Stimulated activated CD8-positive, alpha-beta memory T cell treated with anti-CD3 and anti-CD28 coated beads, Interleukin-4, amount 100 ng/mL, for 48 hours (primary cell): Measurements from ENCODE around the gene CNKSR1.

Source experiments
- DNase-seq: peaks from one replicate; pipeline ENCODE4 v3.0.0-alpha.2; 2020

CNKSR1 gene, protein sequence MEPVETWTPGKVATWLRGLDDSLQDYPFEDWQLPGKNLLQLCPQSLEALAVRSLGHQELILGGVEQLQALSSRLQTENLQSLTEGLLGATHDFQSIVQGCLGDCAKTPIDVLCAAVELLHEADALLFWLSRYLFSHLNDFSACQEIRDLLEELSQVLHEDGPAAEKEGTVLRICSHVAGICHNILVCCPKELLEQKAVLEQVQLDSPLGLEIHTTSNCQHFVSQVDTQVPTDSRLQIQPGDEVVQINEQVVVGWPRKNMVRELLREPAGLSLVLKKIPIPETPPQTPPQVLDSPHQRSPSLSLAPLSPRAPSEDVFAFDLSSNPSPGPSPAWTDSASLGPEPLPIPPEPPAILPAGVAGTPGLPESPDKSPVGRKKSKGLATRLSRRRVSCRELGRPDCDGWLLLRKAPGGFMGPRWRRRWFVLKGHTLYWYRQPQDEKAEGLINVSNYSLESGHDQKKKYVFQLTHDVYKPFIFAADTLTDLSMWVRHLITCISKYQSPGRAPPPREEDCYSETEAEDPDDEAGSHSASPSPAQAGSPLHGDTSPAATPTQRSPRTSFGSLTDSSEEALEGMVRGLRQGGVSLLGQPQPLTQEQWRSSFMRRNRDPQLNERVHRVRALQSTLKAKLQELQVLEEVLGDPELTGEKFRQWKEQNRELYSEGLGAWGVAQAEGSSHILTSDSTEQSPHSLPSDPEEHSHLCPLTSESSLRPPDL

DNA sequence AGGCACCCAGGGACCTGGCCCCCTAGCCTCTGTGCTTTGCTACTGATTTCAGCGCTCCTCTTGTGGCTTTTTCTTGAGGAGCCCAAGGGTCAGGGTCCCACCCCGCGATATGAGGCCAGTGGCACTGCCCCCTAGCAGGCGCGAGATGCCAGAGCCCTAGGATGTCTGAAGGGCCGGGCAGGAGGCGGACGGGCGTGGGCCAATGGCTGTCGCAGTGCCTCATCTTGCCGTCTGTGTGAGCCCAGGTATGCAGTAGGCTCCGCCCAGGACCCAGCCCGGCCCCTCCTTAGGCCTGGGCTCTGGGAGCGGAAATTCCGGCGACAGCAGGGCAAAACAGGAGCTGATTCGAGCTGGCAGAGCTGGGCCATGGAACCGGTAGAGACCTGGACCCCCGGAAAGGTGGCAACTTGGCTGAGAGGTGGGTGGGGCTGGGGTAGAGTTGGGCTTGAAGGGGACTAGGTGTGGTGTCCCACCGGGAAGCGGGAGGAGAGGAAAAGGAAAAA, at the start of gene CNKSR1:
CNKSR1 (plus strand) TSS at position 310 of the 503 bp plus-strand sequence; CDS start at position 367, 57 bp downstream.
- no peak for DNase-seq

DNA sequence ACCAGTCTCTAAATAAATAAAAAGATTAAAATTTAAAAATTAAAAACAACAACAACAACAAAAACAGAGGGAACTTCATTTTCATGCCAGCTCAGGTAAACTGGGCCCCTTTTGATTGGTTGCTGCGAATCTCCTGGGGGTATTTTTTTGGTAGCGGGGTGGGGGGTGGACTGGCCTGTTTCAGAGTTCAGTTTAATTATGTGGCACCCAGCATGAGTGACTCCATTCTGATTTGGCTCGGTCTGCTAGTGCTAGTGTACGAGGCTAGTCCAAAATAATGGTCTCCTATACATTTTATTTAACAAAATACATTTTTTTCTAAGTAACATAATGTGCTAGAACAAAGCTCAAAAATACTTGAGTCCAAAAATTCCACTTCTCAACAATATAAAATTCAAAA, 47.5 kb upstream of the CNKSR1 start:
- no peak for DNase-seq

DNA sequence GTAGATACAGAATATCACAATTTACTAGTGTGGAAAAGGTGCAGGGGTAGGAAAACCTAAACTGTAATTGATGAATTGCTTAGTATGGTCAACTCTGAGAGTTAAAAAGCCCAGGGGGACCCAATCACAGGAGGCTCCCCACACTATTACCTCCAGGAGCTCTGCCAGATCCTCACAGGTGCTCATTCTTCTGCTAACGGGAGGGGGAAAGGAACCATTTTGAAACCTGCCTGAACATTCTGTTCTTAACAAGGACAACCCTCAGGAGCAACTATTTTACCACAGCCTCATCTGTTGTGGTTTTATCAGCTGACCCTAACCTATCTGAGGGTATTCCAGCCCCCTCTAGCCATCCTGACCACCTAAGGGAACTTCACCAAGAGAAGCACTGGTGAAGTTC, 46.6 kb upstream of the CNKSR1 start:
- DNase-seq: no peak

DNA sequence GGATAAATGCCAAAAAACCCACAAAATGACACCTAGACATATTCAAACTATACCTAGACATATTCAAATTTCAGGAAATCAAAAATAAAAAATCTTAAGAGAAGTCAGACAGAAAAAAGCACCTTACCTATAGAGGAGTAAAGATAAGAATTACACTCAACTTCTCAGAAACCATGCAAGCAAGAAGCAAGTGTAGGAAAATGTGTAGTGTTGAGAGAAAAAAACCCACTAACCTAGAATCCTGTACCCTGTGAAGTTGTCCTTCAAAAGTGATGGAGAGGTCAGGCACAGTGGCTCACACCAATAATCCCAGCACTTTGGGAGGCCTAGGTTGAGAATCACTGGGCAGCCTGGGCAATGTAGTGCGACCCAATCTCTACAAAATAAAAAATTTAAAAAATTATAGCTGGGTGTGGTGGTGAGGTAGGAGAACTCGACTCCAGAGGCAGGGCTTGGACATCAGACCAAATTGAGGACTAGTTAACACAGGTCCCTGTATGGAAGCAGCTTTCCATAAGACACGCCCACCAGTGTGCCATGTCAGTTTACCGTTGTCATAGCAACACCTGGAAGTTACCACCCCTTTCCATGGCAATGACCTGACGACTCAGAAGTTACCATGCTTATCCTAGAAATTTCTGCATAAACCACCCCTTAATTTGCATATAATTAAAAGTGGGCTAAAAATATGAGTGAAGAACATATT, 45.0 kb upstream of the CNKSR1 start:
- no peak for DNase-seq

DNA sequence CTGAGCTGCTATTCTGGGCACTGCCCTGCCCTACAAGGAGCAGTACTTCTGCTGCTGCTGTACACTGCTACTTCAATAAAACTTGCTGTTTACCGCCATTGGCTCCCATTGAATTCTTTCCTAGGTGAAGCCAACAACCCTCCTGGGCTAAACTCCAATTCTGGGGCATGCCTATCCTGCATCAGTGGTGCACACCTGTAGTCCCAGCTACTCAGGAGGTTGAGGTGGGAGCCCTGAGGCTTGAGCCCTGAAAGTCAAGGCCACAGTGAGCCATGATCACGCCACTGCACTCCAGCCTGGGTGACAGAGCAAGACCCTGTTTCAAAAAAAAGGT, 44.5 kb upstream of the CNKSR1 start:
- no peak for DNase-seq

DNA sequence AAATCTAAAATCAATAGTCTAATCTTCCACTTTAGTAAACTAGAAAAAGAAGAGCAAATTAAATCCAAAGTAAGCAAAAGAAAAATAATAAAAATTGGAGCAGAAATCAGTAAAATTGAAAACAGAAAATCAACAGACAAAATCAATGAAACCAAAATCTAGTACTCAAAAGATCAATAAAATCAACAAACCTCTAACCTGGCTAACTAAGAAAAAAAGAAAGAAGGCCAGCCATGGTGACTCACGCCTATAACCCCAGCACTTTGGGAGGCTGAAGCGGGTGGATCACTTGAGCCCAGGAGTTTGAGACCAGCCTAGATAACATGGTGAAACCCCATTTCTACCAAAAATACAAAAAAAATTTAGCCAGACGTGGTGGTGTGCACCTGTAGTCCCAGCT, 42.8 kb upstream of the CNKSR1 start:
- no peak for DNase-seq

DNA sequence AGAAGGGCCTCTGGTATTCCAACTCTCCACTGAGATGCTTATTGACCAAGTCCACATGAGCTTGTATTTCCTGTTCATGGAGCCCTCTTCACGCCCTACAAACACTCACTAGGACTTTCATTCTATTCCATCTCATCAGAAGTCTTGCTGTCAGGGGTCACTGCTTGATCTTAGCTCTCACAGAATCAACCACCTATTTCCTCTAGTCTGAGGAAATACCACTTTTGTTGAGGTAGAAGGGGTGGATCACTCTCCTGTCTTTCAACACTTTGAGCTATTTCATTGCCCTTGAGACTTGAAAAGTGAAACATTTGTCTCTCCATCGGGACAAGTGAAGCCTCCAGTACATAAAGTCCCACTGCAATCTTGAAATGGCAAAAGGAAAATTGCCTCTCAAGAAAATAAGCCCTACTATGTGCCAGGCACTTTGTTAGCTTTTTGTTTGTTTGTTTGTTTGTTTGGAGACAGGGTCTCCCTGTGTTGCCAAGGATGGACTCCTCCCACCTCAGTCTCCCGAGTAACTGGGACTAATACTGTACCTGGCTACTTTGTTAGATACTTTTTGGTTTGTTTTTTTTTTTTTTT, 38.2 kb upstream of the CNKSR1 start:
- DNase-seq: no peak

DNA sequence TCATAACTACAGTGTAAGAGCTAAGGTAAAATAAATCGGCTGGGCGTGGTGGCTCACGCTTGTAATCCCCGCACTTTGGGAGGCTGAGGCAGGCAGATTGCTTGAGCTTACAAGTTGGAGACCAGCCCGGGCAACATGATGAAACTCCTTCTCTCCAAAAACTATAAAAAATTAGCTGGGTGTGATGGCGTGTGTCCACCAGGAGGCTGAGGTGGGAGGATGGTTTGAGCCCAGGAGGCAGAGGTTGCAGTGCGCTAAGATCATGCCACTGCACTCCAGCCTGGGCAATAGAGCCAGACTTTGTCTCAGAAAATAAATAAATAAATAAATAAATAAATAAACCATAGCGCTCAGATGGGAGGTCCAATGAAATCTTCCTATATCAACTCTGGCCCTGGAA, 35.1 kb upstream of the CNKSR1 start:
- DNase-seq: no peak

DNA sequence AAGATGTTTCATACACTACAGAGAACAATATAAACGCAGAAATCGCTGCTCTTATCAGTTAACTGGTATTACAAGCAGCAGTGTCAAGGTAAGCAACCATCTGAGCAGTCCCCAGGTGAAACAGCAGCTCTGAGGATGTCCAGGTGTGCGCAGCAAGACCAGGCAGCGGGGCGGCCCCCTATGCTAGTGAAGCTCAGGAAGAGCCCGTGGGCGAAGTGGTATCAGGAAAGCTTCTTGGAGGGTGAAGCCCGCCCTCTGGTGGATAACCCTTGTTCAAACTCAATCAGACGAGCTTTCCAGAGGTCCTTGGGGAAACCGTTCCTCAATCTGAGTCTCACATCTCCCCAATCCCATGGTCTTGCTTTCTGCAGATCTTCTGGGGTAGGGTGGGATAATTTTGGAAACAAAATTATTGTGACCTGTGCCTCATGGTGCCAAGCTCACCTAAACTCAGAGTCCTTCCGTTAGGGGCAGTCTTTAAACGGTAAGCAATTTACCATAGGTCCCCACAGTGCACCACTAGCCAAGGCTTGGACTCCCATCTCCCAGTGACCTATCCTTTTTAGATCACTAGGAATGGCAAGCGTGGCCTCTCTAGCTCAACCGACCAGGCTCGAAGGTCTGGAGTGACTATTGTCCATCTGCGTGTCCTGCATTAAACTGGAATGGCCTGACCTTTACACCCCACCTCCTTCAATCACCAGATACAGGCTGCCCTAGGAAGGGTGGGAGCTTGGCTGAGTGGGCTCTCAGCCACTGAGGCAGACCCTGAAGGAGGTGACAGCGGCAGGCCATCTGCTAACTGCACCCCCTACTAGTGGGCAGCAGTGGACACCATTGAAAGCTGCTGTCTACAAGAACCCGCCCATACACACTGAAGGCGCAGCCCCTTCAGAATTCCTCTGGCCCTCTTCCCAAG, 32.0 kb upstream of the CNKSR1 start:
- peak; percentile 81 for DNase-seq

DNA sequence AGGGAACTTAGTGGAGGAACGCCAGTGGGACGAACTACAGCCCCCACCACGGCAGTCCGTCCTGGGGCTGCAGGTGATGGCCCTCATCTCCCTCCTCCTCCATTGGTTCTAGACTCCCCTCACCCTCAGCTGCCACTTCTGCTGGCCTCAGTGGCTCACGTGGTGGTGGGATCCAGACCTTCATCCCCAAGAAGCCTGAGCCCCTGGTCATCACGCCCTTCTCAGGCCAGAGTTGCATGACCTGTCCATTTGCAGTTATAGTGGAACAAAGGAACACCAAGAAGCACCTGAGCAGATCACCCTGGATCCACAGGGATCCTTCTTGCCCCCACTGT, 31.4 kb upstream of the CNKSR1 start:
- no peak for DNase-seq

DNA sequence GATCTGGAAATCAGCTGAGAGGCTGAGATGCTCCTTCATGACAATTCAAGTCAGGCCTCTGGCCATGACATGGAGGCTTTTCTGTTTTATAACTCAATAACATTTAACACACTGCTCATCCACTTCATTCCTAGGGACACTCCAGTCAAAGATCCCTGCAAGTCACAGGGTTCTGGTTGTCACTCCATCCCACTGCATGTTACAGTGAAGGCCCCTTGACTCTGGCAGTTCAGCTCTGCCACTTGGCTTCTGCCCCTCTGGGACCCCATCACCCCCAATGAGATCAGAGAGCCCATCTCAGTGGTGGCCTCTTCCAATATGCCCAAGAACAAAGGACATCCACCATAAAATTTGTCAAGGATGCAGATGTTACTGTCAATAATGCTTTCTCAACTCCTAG, 28.4 kb upstream of the CNKSR1 start:
- DNase-seq: peak; percentile 11

DNA sequence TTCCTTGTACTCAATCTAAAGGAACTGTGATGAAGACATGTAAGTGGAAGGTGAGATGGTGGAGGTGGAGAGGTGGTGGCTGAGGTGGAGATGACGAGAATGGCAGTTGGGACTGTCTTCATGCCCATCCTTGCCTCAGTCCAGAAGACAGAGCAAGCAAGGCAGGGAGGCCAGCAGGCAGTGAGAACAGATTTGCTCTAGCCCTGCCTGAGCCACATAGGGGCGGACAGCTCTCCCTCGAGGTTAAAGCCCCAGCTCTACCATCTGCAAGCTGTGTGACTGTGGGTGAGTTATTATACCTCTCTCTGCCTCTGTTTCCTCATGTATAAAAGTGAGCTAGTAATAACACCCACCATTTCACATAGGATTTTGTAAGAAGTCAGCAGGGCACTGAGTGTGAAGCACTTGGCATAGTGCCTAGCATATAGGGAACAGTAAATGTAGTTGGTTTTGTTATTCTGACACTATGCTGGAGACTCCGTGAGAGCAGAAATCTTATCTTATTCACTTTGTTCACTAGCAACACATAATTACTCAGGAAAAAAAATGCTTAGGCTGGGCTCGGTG, 23.2 kb upstream of the CNKSR1 start:
- no peak for DNase-seq

DNA sequence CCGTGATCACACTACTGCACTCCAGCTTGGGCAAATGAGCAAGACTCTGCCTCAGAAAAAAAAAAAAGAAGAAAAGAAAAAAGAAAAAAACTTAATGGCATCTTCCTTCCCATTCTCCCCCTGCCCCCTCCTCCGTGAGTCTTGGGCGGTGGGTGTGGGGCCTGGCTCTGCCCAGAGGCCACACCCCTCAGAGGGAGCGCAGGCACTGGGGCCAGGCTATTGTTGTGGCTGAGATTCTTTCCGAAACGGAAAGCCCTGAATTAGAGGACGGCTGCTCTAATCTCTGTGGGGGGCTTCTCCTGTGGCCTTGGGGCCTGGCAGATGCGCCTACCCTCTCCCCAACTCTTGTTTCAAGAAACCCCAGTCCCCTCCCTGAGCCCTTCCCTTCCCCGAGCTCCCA, 22.5 kb upstream of the CNKSR1 start:
- DNase-seq: no peak

DNA sequence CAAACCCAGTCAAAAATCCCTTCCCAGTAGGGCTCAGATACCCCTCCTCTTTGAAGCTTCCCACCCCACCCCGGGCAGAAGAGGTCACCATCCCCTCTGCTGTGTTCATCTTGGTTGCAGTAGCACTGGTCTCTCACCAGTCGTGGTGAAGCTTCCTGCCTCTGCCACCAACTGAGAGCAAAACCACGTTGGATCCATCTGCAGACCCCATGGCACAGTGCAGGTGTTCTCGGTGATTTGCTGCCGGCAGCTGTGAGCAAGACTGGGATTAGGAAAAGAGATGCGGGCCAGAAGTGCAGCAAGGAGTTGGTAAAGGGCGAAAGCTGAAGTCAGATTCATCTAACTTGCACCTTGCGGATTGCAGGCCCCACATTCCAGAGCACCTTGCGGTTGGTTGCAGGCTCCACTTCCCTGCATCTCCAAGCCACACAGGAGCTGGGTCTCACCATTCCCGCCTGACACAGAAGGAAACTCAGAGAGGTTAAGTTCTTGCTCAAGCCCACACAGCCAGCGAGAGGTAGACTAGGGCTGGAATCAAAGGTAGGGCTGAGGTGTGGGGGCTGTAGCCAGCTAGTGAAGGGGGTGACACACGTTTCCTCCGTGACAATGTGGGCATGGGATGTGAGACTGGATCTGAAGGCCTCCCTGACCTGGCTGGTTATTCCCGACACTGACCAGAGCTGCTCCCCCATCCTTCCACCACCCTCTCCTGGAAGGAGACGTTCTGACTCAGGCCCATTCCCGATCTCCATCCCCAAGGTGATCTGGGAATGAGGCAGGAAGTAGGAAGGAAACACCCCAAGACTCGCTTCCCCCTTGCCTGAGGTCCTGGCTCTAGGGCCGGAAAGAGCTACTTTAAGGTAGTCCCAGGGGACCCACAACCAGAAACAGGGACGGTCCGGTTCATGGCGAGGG, 21.7 kb upstream of the CNKSR1 start:
- DNase-seq: no peak

DNA sequence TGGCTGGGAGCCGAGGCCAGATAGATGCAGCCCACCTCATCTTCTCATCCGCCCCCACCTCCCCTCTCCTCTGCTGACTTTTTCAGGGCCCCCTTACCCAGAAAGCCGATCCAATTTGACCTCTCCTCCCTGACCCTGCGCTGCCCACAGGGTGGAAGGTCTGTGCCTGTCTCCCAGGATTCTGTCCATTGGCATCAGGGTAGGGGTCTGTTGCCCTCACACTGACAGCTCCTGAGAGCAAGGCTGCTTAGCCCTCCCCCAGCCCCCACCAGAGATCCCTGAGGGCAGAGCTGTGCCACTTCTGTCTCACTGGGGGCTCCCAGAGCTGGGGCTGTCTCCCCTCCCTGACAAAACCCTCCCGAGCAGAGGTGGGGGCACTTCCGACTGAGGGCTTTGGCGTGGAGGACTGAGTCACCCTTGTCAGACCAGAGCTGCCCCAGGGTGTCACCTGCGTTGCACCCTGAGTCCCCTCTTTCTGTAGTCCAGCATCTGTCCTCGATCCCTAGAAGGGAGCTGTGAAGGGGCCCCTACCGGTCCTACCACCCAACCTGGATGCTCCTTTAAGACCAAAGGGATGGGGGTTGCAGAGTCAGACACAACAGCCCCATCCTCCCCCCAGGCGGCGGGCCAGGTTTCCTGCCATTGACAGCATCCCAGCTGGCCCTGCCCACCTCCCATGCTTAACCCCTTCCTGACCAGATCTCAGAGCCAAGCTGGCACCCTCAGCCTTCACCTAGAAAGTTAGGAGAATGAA, 20.8 kb upstream of the CNKSR1 start:
- DNase-seq: no peak

DNA sequence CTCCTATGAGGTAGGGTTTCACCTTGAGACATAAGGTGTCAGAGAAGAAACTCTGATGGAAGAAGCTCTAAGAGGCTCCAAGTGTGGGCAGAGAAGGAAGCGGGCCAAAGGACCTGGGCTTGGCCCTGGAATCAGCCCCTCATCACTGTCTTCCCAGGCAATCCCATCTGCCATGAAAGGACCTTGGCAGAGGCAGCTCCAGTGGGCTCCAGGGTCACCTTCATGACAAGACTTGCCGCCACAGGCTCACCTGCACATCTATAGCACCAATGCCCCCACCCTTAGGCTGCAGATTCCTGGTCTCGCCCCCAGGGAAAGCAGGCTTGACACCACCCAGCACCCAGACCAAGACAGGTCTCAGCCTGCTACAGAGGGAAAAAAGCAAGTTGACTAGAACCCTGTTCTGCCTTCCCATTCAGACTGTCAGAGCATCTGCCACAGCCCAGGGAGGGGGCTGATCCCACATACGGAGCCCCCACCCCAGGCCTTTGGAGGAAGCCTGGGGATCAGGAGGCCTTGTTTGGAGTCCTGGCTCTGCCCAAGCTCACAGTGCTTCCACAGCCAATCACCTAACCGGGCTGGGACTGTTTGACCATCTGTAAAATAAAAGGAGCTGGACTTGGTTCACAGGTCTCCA, 18.9 kb upstream of the CNKSR1 start:
- no peak for DNase-seq

DNA sequence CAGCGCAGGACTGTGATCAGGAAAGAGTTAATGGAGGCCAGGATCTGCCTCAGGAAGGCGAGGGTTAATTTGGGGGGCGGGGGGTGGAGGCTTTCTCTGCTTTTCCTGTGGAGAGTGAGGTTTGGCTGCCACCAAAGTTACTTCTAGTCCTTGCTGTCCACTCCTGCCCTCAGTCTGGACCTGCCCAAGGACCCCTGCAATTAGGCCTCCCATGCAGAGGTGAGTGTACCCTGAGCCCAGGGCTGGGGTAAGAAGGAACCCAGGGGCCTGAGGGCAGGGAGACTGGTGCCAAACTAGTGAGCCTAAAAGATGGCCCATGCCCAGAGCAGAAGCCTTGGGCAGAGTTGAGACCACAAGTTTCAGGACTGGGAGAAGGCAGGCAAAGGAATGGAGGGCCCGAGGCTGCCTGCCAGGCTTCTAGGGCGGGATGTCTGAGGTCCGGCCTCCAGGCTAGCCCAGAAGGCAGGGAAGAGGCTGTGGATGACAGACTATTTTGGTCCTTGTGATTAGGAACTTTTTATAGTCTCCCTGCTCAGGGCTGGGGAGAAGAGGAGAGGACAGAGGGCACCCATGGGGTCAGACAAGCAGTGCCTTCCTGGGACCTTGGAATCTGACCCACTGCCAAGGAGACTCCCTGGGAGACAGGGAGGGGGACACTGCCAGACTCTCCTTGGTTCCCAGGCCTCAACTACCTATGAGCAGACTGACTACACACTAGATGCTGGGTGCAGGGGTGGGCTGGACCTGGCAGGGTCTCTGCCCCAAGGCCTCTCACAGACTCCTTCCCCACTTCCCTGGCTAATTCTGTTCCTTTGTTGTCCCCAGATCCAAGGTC, 18.2 kb upstream of the CNKSR1 start, which contains the start of gene FAM110D:
FAM110D (plus strand) TSS at position 172 of the 835 bp plus-strand sequence. CDS start 2,213 bp downstream, outside the sequence.
- no peak for DNase-seq

DNA sequence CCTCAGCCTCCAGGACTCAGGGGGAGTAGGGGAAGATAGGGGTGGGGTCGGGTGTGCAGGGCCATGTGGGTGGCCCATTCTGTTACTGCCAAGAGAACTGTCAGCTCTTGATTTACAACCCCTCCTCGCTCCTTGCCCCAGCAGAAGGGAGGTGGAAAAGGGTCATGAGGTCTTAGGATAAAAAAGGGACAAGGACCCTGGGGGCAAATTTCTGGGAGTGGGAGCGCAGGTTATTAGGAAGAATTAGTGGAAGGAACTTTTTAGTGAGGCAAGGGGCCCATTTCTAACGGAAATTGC, 17.6 kb upstream of the CNKSR1 start:
- DNase-seq: no peak
